ENCODE data around the gene DIDO1. TPM values are rescaled to one million over a fixed set of nuclear protein-coding genes. Genes with fewer than 3 reads are reported as not detected.

Gene DIDO1
- total RNA-seq, 1 experiment from 2014 or later = 77.1 TPM

DNA sequence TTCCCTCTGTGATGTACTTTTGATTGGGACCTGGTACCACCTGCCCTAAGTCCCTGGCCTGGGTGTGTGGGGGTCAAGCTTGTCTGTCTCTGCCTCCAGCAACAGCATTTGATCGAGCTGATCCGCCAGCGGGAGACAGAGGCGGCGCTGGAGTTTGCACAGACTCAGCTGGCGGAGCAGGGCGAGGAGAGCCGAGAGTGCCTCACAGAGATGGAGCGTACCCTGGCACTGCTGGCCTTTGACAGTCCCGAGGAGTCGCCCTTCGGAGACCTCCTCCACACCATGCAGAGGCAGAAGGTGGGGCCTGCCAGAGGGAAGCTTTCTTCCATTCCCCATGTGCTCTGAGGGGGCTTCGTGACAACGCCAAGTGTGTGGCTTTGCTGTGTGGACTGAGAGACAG, 17.1 kb upstream of the DIDO1 start:
- BruUV-seq (replicated peaks) = no TSS peak
- H3K4me3 Mint-ChIP-seq (ENCODE audit: low read depth, unreplicated experiment) = no peak overlapping the region
- H3K27ac Mint-ChIP-seq (ENCODE audit: unreplicated experiment) = no peak overlapping the region
- H3K27me3 Mint-ChIP-seq (ENCODE audit: unreplicated experiment) = no peaks in the 10 kb centered on the region
- peaks cover 11% of the 10 kb centered on the region for H3K4me1 Mint-ChIP-seq (ENCODE audit: low read depth, unreplicated experiment)
- H3K9me3 Mint-ChIP-seq (ENCODE audit: low read depth, unreplicated experiment) = no peaks in the 10 kb centered on the region
- peaks cover 65% of the 10 kb centered on the region for H3K36me3 Mint-ChIP-seq (ENCODE audit: insufficient read depth, unreplicated experiment)
- no peak for DNase-seq
- intact Hi-C loops (cut with micrococcal nuclease; ENCODE audit: unreplicated experiment) = no loop called here
- CTCF ChIA-PET = no interaction called here
- TF ChIP-seq, protein P1, sequence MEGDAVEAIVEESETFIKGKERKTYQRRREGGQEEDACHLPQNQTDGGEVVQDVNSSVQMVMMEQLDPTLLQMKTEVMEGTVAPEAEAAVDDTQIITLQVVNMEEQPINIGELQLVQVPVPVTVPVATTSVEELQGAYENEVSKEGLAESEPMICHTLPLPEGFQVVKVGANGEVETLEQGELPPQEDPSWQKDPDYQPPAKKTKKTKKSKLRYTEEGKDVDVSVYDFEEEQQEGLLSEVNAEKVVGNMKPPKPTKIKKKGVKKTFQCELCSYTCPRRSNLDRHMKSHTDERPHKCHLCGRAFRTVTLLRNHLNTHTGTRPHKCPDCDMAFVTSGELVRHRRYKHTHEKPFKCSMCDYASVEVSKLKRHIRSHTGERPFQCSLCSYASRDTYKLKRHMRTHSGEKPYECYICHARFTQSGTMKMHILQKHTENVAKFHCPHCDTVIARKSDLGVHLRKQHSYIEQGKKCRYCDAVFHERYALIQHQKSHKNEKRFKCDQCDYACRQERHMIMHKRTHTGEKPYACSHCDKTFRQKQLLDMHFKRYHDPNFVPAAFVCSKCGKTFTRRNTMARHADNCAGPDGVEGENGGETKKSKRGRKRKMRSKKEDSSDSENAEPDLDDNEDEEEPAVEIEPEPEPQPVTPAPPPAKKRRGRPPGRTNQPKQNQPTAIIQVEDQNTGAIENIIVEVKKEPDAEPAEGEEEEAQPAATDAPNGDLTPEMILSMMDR (IDR thresholded peaks at IDR 0.05; ENCODE audit: unreplicated experiment) = no peak

DNA sequence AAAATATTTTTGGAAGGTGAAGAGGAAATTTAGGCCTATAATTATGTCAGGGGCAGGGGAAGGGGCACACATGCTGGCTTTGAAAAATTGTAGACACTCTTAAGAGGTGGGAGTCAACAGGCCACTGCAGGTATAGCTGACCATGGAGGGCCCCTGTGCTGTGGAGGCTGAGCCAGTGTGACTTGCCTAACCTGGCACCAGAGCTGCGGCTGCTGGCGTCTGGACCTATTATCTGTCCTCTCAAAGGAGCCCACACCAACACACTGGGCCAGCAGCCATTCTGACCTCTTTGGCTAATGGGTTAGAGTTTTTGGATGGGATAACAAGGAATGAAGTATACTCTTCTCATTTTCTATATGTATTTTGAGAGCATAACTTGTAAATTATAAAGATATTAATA, 16.2 kb upstream of the DIDO1 start:
- Mint-ChIP-seq H3K9me3 (ENCODE audit: low read depth, unreplicated experiment) (no peaks in the 10 kb centered on the region), H3K27me3 (ENCODE audit: unreplicated experiment) (no peaks in the 10 kb centered on the region), H3K4me3 (ENCODE audit: low read depth, unreplicated experiment) (no peak overlapping the region), H3K4me1 (ENCODE audit: low read depth, unreplicated experiment) (peaks cover 11% of the 10 kb centered on the region), H3K27ac (ENCODE audit: unreplicated experiment) (no peak overlapping the region), H3K36me3 (ENCODE audit: insufficient read depth, unreplicated experiment) (peaks cover 67% of the 10 kb centered on the region)
- TF ChIP-seq, protein P1 (IDR thresholded peaks at IDR 0.05; ENCODE audit: unreplicated experiment) = no peak
- no peak for DNase-seq
- CTCF ChIA-PET = no interaction called here
- intact Hi-C loops (cut with micrococcal nuclease; ENCODE audit: unreplicated experiment) = no loop called here
- no TSS peak for BruUV-seq (replicated peaks)

DNA sequence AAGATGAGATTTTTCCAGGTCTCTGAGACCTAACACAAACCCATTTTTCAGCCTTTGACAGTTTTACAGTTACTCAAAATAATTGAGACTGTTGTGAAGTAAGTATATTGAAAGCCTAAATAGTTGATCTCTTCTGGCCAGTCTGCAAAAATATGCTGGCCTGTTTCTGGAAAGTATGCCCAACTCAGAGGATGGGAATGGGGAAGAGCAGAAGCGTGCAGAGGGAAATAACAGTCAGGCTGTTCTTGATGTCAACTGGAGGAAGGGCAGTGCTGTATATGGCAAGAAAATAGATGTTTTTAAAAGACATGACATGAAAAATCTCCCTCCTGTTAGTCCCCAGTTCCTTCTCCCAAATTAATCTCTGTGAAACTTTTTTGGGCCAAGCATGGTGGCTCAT, 15.5 kb upstream of the DIDO1 start:
- intact Hi-C loops (cut with micrococcal nuclease; ENCODE audit: unreplicated experiment) = no loop called here
- Mint-ChIP-seq H3K36me3 (ENCODE audit: insufficient read depth, unreplicated experiment) (peaks cover 67% of the 10 kb centered on the region), H3K4me3 (ENCODE audit: low read depth, unreplicated experiment) (no peak overlapping the region), H3K27ac (ENCODE audit: unreplicated experiment) (no peak overlapping the region), H3K4me1 (ENCODE audit: low read depth, unreplicated experiment) (peaks cover 11% of the 10 kb centered on the region), H3K27me3 (ENCODE audit: unreplicated experiment) (no peaks in the 10 kb centered on the region), H3K9me3 (ENCODE audit: low read depth, unreplicated experiment) (no peaks in the 10 kb centered on the region)
- TF ChIP-seq, protein P1 (IDR thresholded peaks at IDR 0.05; ENCODE audit: unreplicated experiment) = no peak
- DNase-seq = no peak
- CTCF ChIA-PET = no interaction called here
- no TSS peak for BruUV-seq (replicated peaks)

DNA sequence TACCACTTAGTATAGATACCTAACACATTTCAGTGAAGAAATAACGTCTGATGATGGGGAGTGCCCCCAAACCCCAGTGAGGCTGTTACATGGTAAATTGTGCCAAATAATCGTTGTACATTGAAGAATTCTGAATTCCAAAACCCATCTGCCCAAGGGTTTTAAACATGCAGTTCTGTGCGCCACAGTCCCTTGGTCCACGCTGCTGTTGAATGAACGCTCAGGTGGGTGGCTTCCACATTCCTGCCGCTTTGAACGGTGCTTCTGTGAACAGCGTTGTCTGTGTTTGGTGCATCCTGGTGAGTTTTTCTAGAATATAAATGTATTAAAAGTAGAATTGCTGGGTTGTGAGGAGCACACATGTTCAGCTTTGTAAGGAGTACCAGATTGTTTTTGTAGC, 14.6 kb upstream of the DIDO1 start:
- no TSS peak for BruUV-seq (replicated peaks)

More for the DNA sequence above, 14.6 kb upstream of the DIDO1 start:
- intact Hi-C loops (cut with micrococcal nuclease; ENCODE audit: unreplicated experiment) = no loop called here
- H3K4me1 Mint-ChIP-seq (ENCODE audit: low read depth, unreplicated experiment) = peaks cover 11% of the 10 kb centered on the region
- DNase-seq = no peak
- peaks cover 67% of the 10 kb centered on the region for H3K36me3 Mint-ChIP-seq (ENCODE audit: insufficient read depth, unreplicated experiment)
- CTCF ChIA-PET = no interaction called here
- H3K9me3 Mint-ChIP-seq (ENCODE audit: low read depth, unreplicated experiment) = no peaks in the 10 kb centered on the region
- TF ChIP-seq, protein P1 (IDR thresholded peaks at IDR 0.05; ENCODE audit: unreplicated experiment) = no peak
- H3K27me3 Mint-ChIP-seq (ENCODE audit: unreplicated experiment) = no peaks in the 10 kb centered on the region
- no peak overlapping the region for H3K27ac Mint-ChIP-seq (ENCODE audit: unreplicated experiment)
- H3K4me3 Mint-ChIP-seq (ENCODE audit: low read depth, unreplicated experiment) = no peak overlapping the region

Data from Calu3 (cell line).